HTR-8/SVneo (cell line): ENCODE results near the gene AGK.

Experiments used
- DNase-seq: peaks from one replicate; pipeline ENCODE4 v3.0.0; 2011; ENCODE audit warnings: low spot score, mixed read lengths; ENCODE audit not compliant: insufficient read length
- FAIRE-seq: peaks from 2 replicates; lab custom pipeline; 2011; peaks lifted over from hg19 to GRCh38; lab: Jason Lieb, UNC

AGK gene

GRCh38 chr7:141698247-141699015 is 147.2 kb downstream of the AGK start:
- no peak for FAIRE-seq
- DNase-seq: no peak

- FAIRE-seq: no peak
These were observed 148.7 kb downstream of the AGK start for GRCh38 chr7:141699860-141700259.

GRCh38 chr7:141700296-141700847 is 149.2 kb downstream of the AGK start:
- FAIRE-seq: no peak
- no peak for DNase-seq

More at GRCh38 chr7:141699860-141700259, 148.7 kb downstream of the AGK start:
- no peak for DNase-seq

- FAIRE-seq (no peak), DNase-seq (no peak)
These were observed 149.7 kb downstream of the AGK start for GRCh38 chr7:141700848-141701371.

GRCh38 chr7:141701489-141702046 is 150.4 kb downstream of the AGK start:
- DNase-seq (peak; percentile 28), FAIRE-seq (no peak)

- DNase-seq: peak; percentile 28
- FAIRE-seq: no peak
These were observed 150.9 kb downstream of the AGK start, which contains the start of gene DENND11 for GRCh38 chr7:141702047-141702567. TSS of gene DENND11 (minus strand) at chr7:141702166. CDS start at chr7:141702153, 13 bp downstream.

GRCh38 chr7:141702892-141703291 is 151.7 kb downstream of the AGK start:
- DNase-seq (no peak), FAIRE-seq (no peak)

GRCh38 chr7:141704112-141704511 is 152.9 kb downstream of the AGK start:
- no peak for FAIRE-seq
- DNase-seq: no peak

GRCh38 chr7:141704741-141705140 is 153.5 kb downstream of the AGK start:
- FAIRE-seq (no peak), DNase-seq (no peak)
